Stimulated activated CD8-positive, alpha-beta memory T cell treated with anti-CD3 and anti-CD28 coated beads, Interleukin-7, amount 100 ng/mL, for 24 hours (primary cell): ENCODE data around the gene REPS2.

Source experiments
- DNase-seq: peaks from one replicate; pipeline ENCODE4 v3.0.0-alpha.2; 2020; ENCODE audit warnings: low read depth

REPS2 gene

DNA sequence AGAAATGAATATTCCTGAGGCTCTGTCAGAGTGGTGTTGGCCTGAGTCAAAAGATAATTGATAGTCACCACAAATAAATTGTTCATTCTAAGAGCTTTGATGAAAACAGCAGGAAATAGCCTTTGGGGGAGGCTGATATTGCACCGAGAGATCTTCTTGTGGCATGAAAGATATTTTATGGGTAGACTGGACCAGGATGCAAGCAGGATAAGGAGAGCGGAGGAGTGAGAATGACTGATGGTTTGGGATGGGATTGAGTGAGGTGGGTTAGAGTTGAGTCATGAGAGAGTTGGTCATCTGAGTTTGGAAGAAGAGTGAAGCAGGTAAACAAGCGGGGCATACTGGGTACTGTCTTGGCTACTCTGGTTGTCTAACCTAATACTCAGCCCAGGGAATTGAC lies 88.7 kb downstream of the REPS2 start:
- DNase-seq = no peak

DNA sequence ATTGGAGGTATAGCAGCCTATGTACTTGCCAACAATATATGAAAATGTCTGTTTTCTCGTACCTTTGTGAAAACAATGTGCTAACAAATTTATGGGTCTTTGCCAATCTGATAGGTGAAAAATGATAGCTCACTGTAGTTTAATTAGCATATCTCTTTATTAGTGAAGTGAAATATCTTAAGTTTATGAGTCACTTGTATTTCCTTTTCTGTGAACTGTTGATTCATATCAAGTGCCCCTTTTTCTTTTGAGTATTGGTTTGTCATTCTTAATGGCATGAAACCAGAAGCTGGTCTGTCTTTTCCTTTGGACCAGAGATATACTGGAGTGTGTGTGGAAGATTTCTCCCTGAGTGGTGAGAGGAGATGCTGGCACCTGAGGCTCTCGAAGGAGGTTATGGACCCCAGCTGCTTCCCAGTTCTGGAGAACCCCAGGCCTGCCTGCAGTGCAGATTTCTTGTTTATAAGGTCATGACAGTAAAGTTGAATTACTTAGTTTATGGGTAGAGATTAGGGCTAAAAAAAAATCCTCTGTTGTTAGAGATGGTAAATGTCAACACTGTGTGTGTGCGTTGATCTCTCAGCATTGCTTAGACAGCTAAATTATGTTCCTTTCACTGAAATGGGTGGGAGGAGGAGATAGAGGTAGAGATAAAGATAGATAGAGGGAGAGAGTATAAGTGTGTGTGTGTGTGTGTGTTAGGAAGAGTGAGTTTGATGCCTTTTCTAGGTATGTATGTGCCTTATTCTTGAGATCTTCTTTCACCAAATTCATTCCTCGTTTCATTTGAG lies 89.9 kb downstream of the REPS2 start:
- no peak for DNase-seq

DNA sequence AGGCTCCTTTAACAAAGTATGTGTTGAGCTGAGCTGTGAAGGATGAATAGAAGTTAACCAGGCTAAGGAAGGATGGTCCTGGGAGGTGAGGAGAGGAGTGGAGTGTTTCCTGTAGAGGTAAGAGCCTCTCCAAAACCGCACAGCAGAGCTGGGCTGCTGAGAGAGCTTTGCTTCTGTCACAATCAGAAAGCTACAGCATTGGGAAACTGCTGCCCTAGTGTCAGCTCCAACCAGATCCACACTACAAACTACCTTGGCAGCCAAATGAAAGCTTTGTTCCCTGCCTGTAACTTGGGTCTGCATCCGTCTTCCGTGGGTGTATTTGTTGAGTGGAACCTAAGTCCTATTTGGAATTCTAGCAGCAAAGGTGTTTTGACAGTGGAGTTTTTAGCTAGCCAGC lies 91.8 kb downstream of the REPS2 start:
- DNase-seq = no peak

DNA sequence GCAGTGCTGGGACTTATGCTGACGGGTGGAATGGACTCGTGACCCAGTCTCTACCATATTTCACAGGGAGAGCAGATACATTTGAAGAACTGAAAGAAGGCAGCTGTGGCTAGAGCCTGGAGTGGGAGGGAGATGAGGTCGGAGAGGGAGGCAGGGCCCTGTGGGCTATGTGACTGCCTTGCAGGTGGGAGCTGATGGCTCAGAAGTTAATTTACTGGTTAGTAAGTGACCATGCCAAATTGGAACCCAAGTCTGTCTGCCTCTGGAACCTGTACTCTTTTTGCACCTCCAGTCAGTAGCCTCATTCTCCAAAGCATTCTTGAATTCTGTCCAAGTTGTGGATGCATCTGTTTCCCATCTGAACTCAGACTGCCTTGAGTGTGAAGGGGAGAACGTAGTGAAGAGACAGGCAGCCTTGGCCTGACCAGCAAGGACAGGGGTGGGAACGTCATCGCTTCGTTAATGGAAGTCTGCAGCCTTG lies 92.3 kb downstream of the REPS2 start:
- no peak for DNase-seq

DNA sequence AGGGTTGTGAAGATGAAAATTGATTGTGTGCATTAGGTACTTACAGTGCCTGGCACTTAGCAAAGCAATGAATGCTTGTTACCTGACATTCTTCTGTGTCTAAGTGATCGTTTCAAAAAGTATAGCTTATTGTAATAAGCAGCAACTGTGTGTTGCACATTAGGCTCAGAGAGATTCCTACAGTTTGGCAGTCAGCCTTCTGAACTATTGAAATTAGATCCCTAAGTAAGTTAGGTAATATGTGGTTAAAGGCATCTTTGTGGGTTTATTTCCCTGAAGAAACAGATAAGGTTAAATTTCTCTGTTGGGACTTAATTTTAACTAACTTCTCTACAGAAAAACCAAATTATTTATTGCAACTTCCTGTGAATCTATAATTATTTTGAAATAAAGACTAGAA lies 93.4 kb downstream of the REPS2 start:
- DNase-seq = no peak

- DNase-seq = no peak
Observed at GRCh38 chrX:17040711-17041110, 94.3 kb downstream of the REPS2 start.

DNA sequence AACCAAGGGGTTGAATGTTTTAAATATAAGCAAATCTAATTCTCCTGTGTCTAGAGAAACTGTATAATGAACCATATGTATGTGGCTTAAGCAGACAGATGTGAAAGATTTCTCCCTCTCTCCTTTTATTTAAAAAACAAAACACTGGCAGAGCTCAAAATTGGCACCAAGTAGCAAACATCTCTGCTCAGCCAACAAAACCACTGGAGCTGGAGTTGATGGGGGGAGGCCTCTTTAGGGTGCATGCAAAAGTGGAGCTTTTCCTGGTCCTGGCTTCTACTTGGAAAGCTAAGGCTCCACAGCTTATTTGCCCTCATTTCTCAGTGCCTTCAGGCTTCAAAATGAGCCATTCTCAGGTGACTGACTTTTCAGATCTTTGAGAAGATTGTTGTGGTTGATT lies 95.6 kb downstream of the REPS2 start:
- no peak for DNase-seq

DNA sequence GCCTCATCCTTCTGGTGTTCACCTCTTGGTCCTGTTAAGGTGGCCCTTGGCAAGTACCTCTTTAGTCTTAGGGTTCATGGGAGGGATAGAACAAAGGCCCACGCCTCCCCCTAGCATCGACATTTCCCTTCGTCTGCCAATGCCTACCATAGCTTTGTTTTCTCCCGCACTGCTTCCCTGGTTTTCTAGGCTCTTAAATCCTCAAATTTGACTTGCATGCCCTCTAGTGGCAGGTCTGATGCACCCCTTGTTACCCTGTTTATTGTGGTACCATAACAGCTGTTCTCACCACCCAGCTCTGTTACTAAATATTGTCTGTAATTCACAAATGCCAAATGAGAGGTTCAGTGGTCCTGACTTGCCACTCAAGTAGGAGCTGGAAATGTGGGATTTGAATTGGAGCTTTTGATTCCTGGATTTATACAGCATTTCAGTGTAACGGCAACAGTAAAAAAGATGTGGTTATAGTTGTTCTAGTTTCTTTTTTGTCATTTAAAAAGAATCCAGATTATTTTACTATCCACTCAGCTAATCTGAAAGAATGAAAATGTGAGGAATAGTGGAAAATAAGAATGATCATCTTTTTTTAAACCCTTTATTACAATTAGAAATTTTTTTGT lies 100.1 kb downstream of the REPS2 start:
- peak; percentile 0 for DNase-seq

- no peak for DNase-seq
Observed at GRCh38 chrX:17047224-17047623, 100.8 kb downstream of the REPS2 start.

GRCh38 chrX:17052210-17052609 lies 105.8 kb downstream of the REPS2 start:
- no peak for DNase-seq

- DNase-seq = no peak
Observed at GRCh38 chrX:17052793-17053192, 106.3 kb downstream of the REPS2 start.

GRCh38 chrX:17053502-17053901 lies 107.0 kb downstream of the REPS2 start:
- no peak for DNase-seq

DNA sequence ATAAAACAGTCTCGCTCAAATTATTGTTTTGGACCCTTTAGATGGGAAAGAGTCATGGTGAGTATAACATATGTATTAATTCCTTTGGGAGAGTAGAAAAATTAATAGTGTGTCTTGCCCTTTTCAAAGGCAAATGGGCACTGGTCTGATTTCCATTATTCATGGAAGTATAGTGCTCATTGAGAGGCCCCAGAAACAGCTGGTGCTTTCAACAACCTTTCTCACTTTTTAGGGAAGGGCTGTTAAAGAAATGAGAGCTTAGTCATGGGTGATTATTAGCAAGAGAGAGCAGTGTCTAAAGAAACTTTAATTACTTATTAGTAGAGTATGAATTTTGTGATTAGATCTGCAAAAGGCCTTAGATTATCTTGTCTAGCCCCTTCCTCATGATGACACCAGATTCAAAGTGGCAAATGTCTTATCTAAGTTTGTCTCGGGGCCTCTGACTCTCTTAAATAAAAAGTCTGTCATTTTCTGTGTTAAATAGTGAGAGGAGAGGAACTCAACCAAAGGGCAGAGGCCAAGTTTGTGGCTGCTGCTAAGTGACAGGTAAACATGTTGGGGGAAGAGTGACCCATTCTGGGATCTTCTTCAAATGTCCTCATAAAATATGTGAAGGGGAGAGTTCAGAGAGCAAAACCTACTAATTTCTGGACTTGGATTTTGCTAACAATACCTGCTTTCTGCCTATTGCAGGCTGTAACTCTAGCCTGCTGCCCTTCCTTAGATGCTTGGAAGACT lies 110.6 kb downstream of the REPS2 start:
- DNase-seq = no peak

- no peak for DNase-seq
Observed at GRCh38 chrX:17062065-17062464, 115.6 kb downstream of the REPS2 start.

GRCh38 chrX:17065100-17065499 lies 118.6 kb downstream of the REPS2 start:
- no peak for DNase-seq

DNA sequence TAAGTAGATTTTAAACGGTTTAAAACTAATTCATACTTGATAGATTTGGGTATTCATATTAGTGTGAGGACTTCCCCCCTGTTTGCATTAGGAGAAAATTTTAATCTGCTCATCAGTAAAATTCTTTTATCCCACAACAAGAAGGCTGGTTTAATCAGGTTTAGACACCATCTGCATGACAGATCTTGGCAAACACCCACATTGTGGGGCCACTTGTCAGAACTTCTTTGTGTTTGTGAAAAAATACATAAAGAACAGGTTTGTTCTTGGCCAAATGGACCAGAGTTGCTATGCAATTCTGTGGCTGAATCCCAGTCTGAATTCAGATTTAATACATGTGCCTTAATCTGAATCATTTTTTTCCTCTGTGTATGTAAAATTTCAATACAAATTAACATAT lies 121.1 kb downstream of the REPS2 start:
- no peak for DNase-seq

DNA sequence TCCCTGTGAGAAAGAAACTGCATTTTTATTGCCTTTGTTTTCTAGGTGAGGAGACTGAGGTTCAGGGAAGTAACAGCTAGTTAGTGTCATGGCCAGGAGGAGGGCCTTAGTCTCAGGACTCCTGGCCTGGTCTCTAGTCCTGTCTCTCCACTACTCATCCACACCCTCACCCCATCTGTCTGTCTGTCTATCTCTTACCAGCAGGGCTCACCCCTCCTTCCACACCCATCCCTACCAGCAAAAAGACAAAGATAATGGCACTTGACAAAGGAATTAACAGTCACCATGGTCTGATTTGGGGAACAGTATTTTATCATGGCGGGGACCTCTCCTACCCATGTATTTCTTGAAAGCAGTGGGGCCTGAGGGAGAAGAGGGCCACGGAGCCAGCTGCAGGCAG lies 125.8 kb downstream of the REPS2 start:
- no peak for DNase-seq

DNA sequence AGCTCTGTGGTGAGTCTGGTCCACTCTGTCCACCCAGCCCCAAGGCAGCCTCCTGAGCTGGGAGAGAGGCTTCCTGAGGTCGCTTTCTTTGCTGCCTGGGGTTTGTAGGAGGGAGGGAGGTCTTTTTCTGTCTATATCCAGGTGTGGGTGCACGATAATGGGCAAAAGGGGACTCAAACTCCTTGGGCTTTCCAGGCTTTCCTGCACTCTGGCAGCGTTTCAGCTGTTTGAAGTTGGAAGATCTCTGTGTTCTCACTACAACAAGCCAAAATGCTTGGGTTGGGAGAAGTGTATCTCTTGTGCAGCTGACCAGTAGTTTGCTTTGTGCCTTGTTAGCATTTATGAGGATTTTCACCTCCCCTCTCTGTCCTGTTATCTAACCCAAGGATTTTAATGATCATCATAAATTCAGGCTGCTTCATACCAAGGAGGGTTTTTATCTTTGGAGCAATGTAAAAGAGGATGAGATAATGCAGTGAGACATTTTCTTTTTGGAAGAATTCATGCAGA lies 126.3 kb downstream of the REPS2 start:
- no peak for DNase-seq

DNA sequence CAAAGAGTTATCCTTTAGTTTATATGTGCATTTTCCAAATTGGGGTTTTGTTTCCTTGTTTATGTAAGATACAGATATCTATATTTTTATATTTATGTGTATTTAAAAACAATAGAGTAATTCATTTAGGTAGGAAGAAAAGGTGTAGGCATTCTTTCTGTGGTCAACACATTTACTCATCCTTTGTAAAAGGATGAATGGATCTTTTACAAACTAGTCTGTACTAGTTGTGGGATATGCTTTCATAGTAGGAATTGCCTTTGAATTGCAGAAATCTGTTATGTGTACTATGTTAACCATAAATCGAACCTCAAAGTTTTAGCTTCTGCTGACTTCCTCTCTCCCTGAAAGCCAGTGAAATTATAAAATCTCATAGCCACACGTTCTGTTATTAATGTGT lies 128.5 kb downstream of the REPS2 start:
- no peak for DNase-seq

DNA sequence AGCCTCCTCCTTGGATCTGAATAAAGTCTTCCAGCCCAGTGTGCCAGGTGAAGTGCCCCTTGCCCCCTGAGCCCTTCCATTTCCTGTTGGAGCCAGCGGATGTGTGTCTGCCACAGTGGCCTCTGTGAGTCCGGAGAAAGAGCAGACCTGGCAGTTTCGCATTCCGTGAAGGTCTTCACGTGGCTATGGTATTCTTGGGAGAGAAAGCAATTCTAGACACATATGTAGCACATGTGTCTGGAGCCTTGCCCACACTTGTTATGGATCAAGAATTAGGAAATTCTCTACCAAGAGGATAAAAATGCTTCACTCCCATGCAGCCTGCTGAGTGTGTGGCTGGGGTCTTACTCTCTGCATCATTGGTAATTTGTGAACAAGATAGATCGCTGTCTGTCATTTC lies 130.9 kb downstream of the REPS2 start:
- DNase-seq = no peak

GRCh38 chrX:17078031-17078720 lies 131.7 kb downstream of the REPS2 start:
- DNase-seq = no peak

- DNase-seq = no peak
Observed at GRCh38 chrX:17081511-17081910, 135.1 kb downstream of the REPS2 start.
